IMR-90 (cell line): Measurements from ENCODE around the gene URB2.

Source experiments
- CEBPB ChIP-seq: IDR thresholded peaks from 2 replicates; pipeline ENCODE4 v1.6.1; 2012; ENCODE audit warnings: low read depth, low read length, improper control_type of control experiment
- CTCF ChIP-seq: conservative IDR thresholded peaks from 2 replicates; pipeline ENCODE4 v1.5.1; 2012; ENCODE audit warnings: mild to moderate bottlenecking, low read depth, low read length, improper control_type of control experiment
- ELK1 ChIP-seq: fragments of 150-350 bp; IDR thresholded peaks from 2 replicates; pipeline ENCODE4 v1.6.1; 2016; ENCODE audit warnings: low read depth, mild to moderate bottlenecking, low read length, moderate library complexity, borderline replicate concordance
- FOS ChIP-seq: fragments of 150-350 bp; IDR thresholded peaks from 2 replicates; pipeline ENCODE4 v1.6.1; 2016; ENCODE audit warnings: low read depth, low read length
- MAFK ChIP-seq: IDR thresholded peaks from 2 replicates; pipeline ENCODE4 v1.6.1; 2012; ENCODE audit warnings: low read depth, low read length, improper control_type of control experiment
- MAZ ChIP-seq: IDR thresholded peaks from 2 replicates; pipeline ENCODE4 v1.6.1; 2012; ENCODE audit warnings: low read depth, mild to moderate bottlenecking, low read length, improper control_type of control experiment, moderate library complexity, borderline replicate concordance
- MXI1 ChIP-seq: IDR thresholded peaks from 2 replicates; pipeline ENCODE4 v1.6.1; 2012; ENCODE audit warnings: low read depth, mild to moderate bottlenecking, low read length, moderate library complexity, borderline replicate concordance
- NFE2L2 ChIP-seq: fragments of 150-350 bp; IDR thresholded peaks from 2 replicates; pipeline ENCODE4 v1.6.1; 2016; ENCODE audit warnings: low read depth, mild to moderate bottlenecking, low read length
- POLR2A ChIP-seq: IDR thresholded peaks from 2 replicates; pipeline ENCODE4 v1.6.1; 2012; ENCODE audit warnings: mild to moderate bottlenecking, low read depth, low read length
- RAD21 ChIP-seq: IDR thresholded peaks from 2 replicates; pipeline ENCODE4 v1.6.1; 2012; ENCODE audit warnings: low read length, improper control_type of control experiment

- TF ChIP-seq RAD21, result no peak
- no peak for TF ChIP-seq CTCF
- no peak for TF ChIP-seq POLR2A
- TF ChIP-seq NFE2L2, result no peak
- no peak for TF ChIP-seq ELK1
- no peak for TF ChIP-seq CEBPB
- TF ChIP-seq MXI1, result no peak
- TF ChIP-seq FOS, result no peak
- no peak for TF ChIP-seq MAFK
- no peak for TF ChIP-seq MAZ
Measured at GRCh38 chr1:229653420-229653819, 27.4 kb downstream of the URB2 start.
